GM12874 (cell line): Measurements from ENCODE around the gene PTGES3L.

Experiments used
- TF ChIP-seq, protein P1 (sequence below): IDR thresholded peaks from 2 replicates; pipeline ENCODE4 v1.5.1; 2011; ENCODE audit warnings: low read depth, mild to moderate bottlenecking, control low read depth, low read length, moderate library complexity; ENCODE audit not compliant: insufficient read depth

PTGES3L gene

DNA sequence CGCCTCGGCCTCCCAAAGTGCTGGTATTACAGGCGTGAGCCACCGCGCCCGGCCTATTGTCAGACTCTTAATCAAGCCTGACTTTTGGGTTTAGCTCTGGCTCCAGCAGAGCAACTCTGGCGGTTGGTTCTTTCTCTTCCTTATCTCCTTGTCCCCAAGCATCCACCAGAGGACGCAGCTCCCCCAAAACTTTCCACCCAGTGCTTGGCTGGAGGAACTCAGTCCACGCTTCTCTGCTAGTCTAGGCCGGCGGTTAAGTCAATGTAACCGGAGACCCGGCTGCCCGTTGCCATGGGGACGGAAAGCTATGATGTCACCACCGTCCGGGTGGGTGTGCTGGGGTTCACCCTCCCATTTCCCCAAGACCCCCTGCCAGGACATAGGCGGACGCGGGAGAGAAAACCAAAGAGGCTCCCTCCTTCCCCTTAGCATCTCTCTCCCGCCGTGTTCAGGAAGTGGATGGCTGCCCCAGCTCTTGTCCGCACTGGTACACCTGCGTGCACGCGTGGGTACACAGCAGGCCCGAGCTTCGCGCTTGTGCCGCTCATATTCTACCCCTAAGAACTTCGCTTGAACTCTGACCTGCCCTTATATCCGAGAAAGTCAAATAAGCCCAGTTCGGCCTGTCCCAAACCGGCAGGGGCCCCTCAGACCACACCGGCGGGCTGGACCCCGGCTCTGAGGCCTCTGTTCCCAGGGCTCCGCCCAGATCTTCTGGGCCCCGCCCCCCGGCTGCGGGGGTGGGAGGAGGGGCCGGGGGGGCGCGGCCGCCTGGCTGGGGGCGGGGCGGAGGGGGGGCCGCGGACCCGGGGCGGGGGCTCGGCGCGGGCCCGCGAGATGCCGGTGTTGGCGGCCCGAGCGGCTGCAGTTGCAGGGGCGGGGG is 44.8 kb upstream of the PTGES3L start, which contains the start of gene RND2:
RND2 (plus strand) TSS at position 825 of the 883 bp plus-strand sequence. CDS start 117 bp downstream, outside the sequence.
- TF ChIP-seq, protein P1, sequence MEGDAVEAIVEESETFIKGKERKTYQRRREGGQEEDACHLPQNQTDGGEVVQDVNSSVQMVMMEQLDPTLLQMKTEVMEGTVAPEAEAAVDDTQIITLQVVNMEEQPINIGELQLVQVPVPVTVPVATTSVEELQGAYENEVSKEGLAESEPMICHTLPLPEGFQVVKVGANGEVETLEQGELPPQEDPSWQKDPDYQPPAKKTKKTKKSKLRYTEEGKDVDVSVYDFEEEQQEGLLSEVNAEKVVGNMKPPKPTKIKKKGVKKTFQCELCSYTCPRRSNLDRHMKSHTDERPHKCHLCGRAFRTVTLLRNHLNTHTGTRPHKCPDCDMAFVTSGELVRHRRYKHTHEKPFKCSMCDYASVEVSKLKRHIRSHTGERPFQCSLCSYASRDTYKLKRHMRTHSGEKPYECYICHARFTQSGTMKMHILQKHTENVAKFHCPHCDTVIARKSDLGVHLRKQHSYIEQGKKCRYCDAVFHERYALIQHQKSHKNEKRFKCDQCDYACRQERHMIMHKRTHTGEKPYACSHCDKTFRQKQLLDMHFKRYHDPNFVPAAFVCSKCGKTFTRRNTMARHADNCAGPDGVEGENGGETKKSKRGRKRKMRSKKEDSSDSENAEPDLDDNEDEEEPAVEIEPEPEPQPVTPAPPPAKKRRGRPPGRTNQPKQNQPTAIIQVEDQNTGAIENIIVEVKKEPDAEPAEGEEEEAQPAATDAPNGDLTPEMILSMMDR = peak; percentile 79

DNA sequence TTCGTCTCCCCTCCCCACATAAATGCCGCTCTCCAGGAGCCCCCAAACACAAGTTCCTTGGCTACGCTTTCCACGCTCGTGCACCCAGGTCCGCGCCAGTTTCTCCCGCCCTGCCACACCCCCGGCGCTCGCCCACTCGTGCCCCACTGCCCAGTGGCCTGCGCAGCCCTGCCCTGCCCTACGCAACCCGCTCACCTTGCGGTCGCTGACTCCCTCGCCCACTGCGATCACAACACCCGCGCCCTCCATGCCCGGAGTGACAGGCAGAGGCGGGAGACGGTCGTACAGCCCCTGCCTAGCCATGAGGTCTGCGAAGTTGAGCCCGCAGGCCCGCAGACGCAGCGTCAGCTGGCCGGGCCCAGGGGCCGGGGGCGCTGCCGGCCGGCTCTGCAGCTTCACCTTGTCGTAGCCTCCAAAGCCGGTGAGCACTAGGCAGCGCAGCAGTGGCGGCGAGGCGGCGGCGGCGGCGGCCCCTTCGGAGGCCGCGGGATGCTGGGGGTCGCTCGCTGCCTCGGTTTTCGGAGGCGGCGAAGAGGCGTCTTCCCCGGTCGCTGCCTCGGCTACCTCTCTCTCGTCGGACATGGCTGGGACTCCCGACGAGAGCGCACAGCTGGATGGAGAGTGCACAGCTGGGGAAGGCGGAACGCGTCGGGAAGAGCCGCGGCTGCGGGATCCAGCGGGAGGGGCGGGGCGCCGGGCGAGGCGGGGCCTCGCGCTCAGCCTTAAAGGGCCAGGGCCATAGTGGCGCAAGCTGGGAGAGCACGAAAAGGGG is 42.0 kb upstream of the PTGES3L start, which contains the start of gene VAT1:
VAT1 (minus strand) TSS at position 645 of the 772 bp plus-strand sequence; CDS start at position 582, 63 bp downstream.
- TF ChIP-seq, protein P1 = no peak

DNA sequence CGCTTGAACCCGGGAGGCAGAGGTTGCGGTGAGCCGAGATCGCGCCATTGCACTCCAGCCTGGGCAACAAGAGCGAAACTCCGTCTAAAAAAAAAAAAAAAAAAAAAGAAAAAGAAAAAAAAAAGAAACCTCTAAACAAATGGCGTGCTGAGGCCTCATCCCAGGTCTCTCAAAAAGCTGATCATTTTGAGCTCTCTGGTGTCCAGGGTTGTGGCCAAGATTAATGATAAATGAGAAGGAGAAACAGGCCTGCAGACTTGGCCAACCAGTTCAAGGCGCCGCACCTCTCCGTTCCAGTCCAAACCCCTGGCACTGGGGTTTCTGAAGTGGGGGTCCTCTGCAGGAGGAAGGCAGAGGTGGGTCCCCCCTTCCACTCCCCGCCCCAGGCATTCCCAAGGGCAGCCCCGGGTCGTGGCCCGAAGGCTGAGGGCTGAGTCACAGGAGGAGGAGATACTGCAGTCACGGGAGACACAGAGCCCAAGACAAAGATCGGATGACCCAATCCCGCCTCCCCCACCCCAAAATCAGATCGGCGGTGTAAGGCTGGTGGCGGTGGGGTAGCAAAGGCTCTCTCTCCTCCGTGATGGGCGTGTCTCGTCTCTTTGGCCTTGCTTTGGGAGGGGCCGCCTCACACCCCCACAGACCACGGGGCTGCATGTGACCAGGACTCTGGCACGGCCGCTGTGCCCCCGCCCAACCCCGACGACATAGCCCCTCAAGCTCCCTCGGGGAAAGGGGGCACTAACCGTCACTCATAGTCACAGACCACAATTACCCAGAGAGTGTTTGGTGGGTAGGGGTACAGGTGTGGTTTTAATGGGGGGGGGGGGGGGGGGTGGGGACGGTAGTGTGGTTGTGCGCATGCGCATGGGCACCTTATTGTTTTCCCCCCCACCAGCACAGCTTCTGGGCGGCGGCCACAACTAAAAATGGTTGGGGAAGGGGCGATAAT is 41.2 kb upstream of the PTGES3L start:
- TF ChIP-seq, protein P1 = no peak

DNA sequence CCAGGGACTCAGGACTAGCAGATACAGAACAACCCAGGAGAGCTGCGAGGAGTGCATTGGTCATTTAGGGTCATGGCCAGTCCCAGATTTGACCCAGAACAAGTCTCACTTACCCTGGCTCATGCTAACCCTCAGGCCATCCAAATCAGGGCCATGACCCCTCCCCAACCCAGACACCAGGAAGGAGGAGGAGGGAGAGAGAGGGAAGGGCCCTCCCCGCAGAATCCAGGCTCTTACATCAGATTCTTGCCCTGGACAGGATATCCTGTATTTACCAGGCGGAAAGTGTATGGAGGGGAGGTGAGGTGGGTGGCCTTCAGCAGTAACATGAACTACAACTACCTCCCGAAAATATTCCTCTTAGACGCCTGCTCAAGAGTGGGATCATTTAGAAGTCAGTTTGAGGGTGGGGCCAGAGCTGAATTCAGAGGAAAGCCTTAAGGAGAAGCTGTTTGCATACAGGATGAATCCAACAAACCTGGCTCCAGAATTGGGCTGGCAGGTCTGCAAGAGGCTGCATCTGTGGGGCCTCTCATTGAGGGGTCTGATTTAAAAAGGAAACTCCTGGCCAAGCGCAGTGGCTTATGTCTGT is 40.2 kb upstream of the PTGES3L start:
- TF ChIP-seq, protein P1 = no peak

DNA sequence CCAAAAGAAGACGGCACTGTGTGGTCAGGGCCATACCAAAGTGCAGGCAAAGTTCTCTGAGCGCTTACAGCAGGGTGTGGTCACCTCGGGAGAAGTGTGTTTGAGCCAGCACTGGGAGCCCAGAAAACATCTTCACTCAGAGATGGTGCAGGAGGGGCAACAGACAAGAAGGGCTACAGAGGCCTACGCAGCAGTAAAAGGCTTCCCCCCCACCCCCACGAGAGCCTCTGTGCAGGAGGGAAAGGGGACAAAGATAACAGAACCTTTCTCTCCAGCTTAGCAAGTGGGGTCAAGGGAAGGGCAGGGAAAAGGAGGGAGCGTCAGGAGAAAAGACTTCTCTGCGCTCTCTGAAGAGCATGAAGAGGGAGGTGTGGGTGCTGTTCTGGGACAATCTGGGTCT is 39.5 kb upstream of the PTGES3L start:
- TF ChIP-seq, protein P1 = no peak

DNA sequence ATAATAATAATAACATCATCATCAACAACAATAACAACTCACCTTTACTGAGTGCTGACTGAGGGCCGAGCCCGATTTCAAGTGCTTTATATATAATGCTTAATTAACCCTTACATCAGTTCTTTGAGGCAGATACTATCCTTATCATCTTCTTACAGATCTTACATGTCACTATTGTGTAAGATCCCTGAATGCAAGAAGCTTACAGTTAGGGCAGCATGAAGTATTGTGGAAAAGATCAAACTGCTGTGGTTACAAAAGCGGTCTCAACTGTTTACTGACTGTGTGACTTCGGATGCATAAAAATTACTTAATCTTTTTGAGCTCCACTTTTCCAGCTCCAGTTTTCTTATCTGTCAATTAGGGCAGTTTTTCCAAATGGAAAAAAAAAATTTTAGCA is 39.1 kb upstream of the PTGES3L start:
- TF ChIP-seq, protein P1 = no peak
